Astrocyte (in vitro differentiated cells and primary cell): ENCODE results near the gene HPSE2. TPM values are rescaled to one million over a fixed set of nuclear protein-coding genes. Genes with fewer than 3 reads are reported as not detected.

ENCODE experiments used
- DNase-seq: peaks from one replicate; pipeline ENCODE4 v3.0.0-alpha.2; 2010; ENCODE audit warnings: low read depth
- FAIRE-seq: peaks from 2 replicates; lab custom pipeline; 2011; peaks lifted over from hg19 to GRCh38; lab: Jason Lieb, UNC
- H2AFZ ChIP-seq: 2 replicates; pipeline ENCODE4 v1.6.0; 2012; ENCODE audit warnings: low read depth, low read length, inconsistent platforms
- H3K27ac ChIP-seq: 2 replicates; pipeline ENCODE4 v1.5.1; 2011; ENCODE audit warnings: low read depth, low read length, inconsistent platforms
- H3K27me3 ChIP-seq: 2 replicates; pipeline ENCODE4 v1.6.0; 2011; ENCODE audit warnings: low read length, inconsistent platforms; ENCODE audit not compliant: insufficient read depth
- H3K36me3 ChIP-seq: 2 replicates; pipeline ENCODE4 v1.5.1; 2011; ENCODE audit warnings: low read length, inconsistent platforms; ENCODE audit not compliant: insufficient read depth
- H3K4me1 ChIP-seq: 2 replicates; pipeline ENCODE4 v1.5.1; 2011; ENCODE audit warnings: low read length, inconsistent platforms; ENCODE audit not compliant: insufficient read depth
- H3K4me2 ChIP-seq: 2 replicates; pipeline ENCODE4 v1.6.0; 2012; ENCODE audit warnings: low read length, inconsistent platforms
- H3K4me3 ChIP-seq: 2 replicates; pipeline ENCODE4 v1.5.1; 2011; ENCODE audit warnings: low read depth, mild to moderate bottlenecking, low read length, inconsistent platforms; ENCODE audit not compliant: insufficient read depth
- H3K79me2 ChIP-seq: 2 replicates; pipeline ENCODE4 v1.6.0; 2012; ENCODE audit warnings: mild to moderate bottlenecking, low read length, inconsistent platforms; ENCODE audit not compliant: insufficient read depth
- H3K9ac ChIP-seq: 2 replicates; pipeline ENCODE4 v1.6.0; 2012; ENCODE audit warnings: mild to moderate bottlenecking, low read length, inconsistent platforms
- H3K9me3 ChIP-seq: 2 replicates; pipeline ENCODE4 v1.5.1; 2012; ENCODE audit warnings: low read depth, mild to moderate bottlenecking, low read length, inconsistent platforms; ENCODE audit not compliant: insufficient read depth
- H4K20me1 ChIP-seq: 2 replicates; pipeline ENCODE4 v1.6.0; 2012; ENCODE audit warnings: low read length, inconsistent platforms; ENCODE audit not compliant: insufficient read depth
- H3K27ac Mint-ChIP-seq: one replicate; pipeline ENCODE4 v1.8.0; 2021; ENCODE audit warnings: mild to moderate bottlenecking, mixed read lengths; ENCODE audit not compliant: unreplicated experiment
- H3K27me3 Mint-ChIP-seq: one replicate; pipeline ENCODE4 v1.8.0; 2021; ENCODE audit warnings: low read depth, mixed read lengths; ENCODE audit not compliant: unreplicated experiment
- H3K36me3 Mint-ChIP-seq: one replicate; pipeline ENCODE4 v1.8.0; 2021; ENCODE audit warnings: low read depth, mixed read lengths; ENCODE audit not compliant: unreplicated experiment
- H3K4me1 Mint-ChIP-seq: one replicate; pipeline ENCODE4 v1.8.0; 2021; ENCODE audit warnings: low read depth, mixed read lengths; ENCODE audit not compliant: unreplicated experiment
- H3K4me3 Mint-ChIP-seq: one replicate; pipeline ENCODE4 v1.8.0; 2021; ENCODE audit warnings: mild to moderate bottlenecking, moderate library complexity, mixed read lengths; ENCODE audit not compliant: unreplicated experiment
- H3K9me3 Mint-ChIP-seq: one replicate; pipeline ENCODE4 v1.8.0; 2021; ENCODE audit warnings: mild to moderate bottlenecking, mixed read lengths; ENCODE audit not compliant: unreplicated experiment
- CTCF ChIP-seq: IDR thresholded peaks from 2 replicates; pipeline ENCODE4 v1.5.1; 2011; ENCODE audit warnings: low read depth, mild to moderate bottlenecking, inconsistent platforms, low read length, moderate library complexity; ENCODE audit not compliant: insufficient read depth
- EZH2 ChIP-seq: IDR thresholded peaks from 2 replicates; pipeline ENCODE4 v1.6.1; 2012; ENCODE audit warnings: mild to moderate bottlenecking, low read length, inconsistent platforms; ENCODE audit not compliant: insufficient read depth
- total RNA-seq: library from RNA; stranded (reverse); gene quantifications from 2 replicates; pipeline ENCODE4 v1.2.1, GENCODE V29; 2021

HPSE2 gene
- total RNA-seq, 1 donor from 2014 or later: 0.14 TPM

- H3K27me3 ChIP-seq: no peaks in the 10 kb centered on the region
- no peaks in the 10 kb centered on the region for H3K4me1 ChIP-seq
- TF ChIP-seq EZH2 (no peak), CTCF (no peak)
- DNase-seq (no peak), FAIRE-seq (no peak)
- no peaks in the 10 kb centered on the region for H3K79me2 ChIP-seq
- H3K27me3 Mint-ChIP-seq: no peaks in the 10 kb centered on the region
- no peak overlapping the region for H3K9ac ChIP-seq
- H3K27ac ChIP-seq: no peak overlapping the region
- no peaks in the 10 kb centered on the region for H3K36me3 ChIP-seq
- no peaks in the 10 kb centered on the region for H3K4me1 Mint-ChIP-seq
- no peaks in the 10 kb centered on the region for H3K9me3 ChIP-seq
- no peak overlapping the region for H2AFZ ChIP-seq
- no peak overlapping the region for H3K4me3 ChIP-seq
- H3K9me3 Mint-ChIP-seq: no peaks in the 10 kb centered on the region
- no peak overlapping the region for H3K4me2 ChIP-seq
- no peaks in the 10 kb centered on the region for H4K20me1 ChIP-seq
- H3K27ac Mint-ChIP-seq: no peak overlapping the region
- no peaks in the 10 kb centered on the region for H3K36me3 Mint-ChIP-seq
- no peak overlapping the region for H3K4me3 Mint-ChIP-seq
These were observed 150.3 kb downstream of the HPSE2 start for GRCh38 chr10:99085358-99085757.

GRCh38 chr10:99084161-99084560, 151.5 kb downstream of the HPSE2 start:
- no peaks in the 10 kb centered on the region for H3K9me3 ChIP-seq
- H3K4me1 ChIP-seq: no peaks in the 10 kb centered on the region
- no peak overlapping the region for H3K27ac ChIP-seq
- no peaks in the 10 kb centered on the region for H4K20me1 ChIP-seq
- Mint-ChIP-seq H3K36me3 (no peaks in the 10 kb centered on the region), H3K4me3 (no peak overlapping the region), H3K27ac (no peak overlapping the region), H3K4me1 (no peaks in the 10 kb centered on the region), H3K9me3 (no peaks in the 10 kb centered on the region), H3K27me3 (no peaks in the 10 kb centered on the region)
- H3K9ac ChIP-seq: no peak overlapping the region
- no peaks in the 10 kb centered on the region for H3K27me3 ChIP-seq
- no peaks in the 10 kb centered on the region for H3K79me2 ChIP-seq
- no peaks in the 10 kb centered on the region for H3K36me3 ChIP-seq
- no peak for TF ChIP-seq EZH2
- no peak for TF ChIP-seq CTCF
- no peak overlapping the region for H3K4me3 ChIP-seq
- H3K4me2 ChIP-seq: no peak overlapping the region
- H2AFZ ChIP-seq: no peak overlapping the region
- DNase-seq (no peak), FAIRE-seq (no peak)

- FAIRE-seq: no peak
- H3K36me3 Mint-ChIP-seq: no peaks in the 10 kb centered on the region
- H2AFZ ChIP-seq: no peak overlapping the region
- H3K4me1 Mint-ChIP-seq: no peaks in the 10 kb centered on the region
- TF ChIP-seq EZH2: no peak
- TF ChIP-seq CTCF: no peak
- no peaks in the 10 kb centered on the region for H3K27me3 Mint-ChIP-seq
- H3K27ac ChIP-seq: no peak overlapping the region
- H3K27ac Mint-ChIP-seq: no peak overlapping the region
- H3K4me3 ChIP-seq: no peak overlapping the region
- no peaks in the 10 kb centered on the region for H3K36me3 ChIP-seq
- no peaks in the 10 kb centered on the region for H4K20me1 ChIP-seq
- no peaks in the 10 kb centered on the region for H3K4me1 ChIP-seq
- H3K4me3 Mint-ChIP-seq: no peak overlapping the region
- H3K9me3 ChIP-seq: no peaks in the 10 kb centered on the region
- H3K79me2 ChIP-seq: no peaks in the 10 kb centered on the region
- no peak overlapping the region for H3K9ac ChIP-seq
- no peak overlapping the region for H3K4me2 ChIP-seq
- DNase-seq: no peak
- H3K27me3 ChIP-seq: no peaks in the 10 kb centered on the region
- H3K9me3 Mint-ChIP-seq: no peaks in the 10 kb centered on the region
These were observed 155.2 kb downstream of the HPSE2 start for GRCh38 chr10:99080275-99080945.
